CD4-positive, alpha-beta T cell treated with Interferon gamma for 1 hour (primary cell): ENCODE data around the gene TLCD1.
A peak's percentile ranks its signal among the peaks of the same experiment; 100 is the strongest.

ENCODE experiments used
- DNase-seq: peaks from one replicate; pipeline ENCODE4 v3.0.0-alpha.2; 2020

The TLCD1 gene

GRCh38 chr17:28726226-28726626, at the start of gene TLCD1:
Gene TLCD1 (minus strand): TSS chr17:28726233. CDS start chr17:28726097, 136 bp downstream.
- peak; percentile 59 for DNase-seq

GRCh38 chr17:28774206-28774605, 48.2 kb upstream of the TLCD1 start:
- DNase-seq: no peak

DNA sequence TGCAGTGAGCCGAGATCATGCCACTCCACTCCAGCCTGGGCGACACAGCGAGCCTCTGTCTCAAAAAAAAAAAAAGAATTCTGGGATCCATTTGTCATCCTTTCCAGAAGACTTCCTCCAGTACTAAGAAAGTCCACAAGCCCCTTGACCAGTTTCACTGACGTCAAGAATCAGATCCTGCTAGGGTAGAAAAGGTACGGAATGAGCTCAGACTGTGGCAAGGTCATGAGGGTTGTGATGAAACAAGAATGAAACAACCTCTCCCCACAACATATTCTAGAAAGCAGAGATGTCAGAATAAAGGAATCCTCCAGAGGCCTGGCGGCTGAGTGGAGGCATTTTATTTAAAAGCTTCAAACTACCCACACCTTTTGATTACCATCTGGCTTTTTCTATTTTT, 47.7 kb upstream of the TLCD1 start:
- no peak for DNase-seq

GRCh38 chr17:28765038-28765437, 39.0 kb upstream of the TLCD1 start:
- DNase-seq: no peak

DNA sequence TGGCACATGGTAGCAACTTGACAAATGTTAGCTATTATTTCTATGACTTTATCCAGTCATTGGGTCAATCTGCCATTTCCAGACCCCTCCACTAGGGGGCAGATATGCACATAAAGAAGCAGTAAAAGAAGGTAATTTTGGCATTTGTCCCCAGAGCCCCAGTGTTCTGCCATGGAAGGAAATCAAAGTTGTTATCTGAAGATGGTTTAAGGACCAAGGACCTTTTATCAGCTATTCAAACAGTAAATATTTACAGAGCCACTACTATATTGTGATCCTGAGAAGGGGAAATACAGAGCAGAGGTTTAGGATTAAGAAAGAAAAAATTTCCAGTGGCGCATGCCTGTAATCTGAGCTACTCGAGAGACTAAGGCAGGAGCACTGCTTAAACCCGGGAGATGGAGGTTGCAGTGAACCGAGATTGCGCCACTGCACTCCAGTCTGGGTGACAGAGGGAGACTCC, 37.8 kb upstream of the TLCD1 start:
- peak; percentile 67 for DNase-seq

- no peak for DNase-seq
Observed at GRCh38 chr17:28763137-28763799, 37.2 kb upstream of the TLCD1 start.

GRCh38 chr17:28760601-28761562, 34.8 kb upstream of the TLCD1 start:
- DNase-seq: peak; percentile 34

DNA sequence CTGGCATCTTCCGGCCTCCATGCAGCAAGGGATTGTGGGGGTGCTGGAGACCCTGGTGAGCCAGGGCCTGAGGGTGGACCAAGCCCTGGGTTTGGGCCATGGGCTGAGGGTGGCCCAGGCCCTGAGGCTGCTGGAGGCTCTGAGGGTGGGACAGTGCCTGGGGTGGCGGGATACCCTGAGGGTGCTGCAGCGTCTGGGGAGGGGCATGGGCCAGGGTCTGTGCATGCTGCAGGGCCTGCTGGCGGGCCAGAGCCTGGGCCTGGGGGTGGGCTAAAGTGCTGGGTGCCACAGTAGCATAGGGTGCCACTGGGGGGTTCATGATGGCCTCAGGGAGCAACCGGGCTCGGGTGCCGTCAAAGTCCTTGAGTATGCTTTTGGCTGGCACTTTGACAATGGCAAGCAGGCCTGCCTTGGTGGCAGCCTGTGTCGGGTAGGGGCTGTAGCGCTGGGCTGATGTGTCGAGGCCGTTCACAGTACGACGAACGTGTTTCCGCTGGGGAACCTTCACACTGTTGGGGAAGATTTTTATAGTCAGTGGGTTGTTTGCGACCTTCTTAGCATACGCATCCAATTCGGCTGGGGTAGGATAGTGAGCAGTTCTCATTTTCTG, 33.3 kb upstream of the TLCD1 start:
- no peak for DNase-seq

- DNase-seq: no peak
Observed at GRCh38 chr17:28758411-28759121, 32.5 kb upstream of the TLCD1 start.

- no peak for DNase-seq
Observed at GRCh38 chr17:28756049-28756804, 30.2 kb upstream of the TLCD1 start.

DNA sequence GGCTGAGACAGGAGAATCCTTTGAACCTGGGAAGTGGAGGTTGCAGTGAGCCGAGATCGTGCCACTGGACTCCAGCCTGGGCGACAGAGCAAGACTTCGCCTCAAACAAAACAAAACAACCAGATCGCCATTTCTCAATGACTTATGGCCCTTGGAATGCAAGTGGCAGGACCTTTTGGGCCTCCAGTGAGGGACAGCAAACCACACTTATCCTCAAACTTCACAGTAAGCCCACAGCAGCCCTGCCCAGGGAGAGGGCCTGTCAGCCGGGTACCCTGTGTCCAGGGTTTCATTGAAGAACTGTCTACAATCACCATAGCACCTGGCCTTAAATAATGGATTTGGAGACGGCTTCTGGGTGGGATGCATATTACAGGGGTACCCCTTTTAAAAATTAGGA, 29.5 kb upstream of the TLCD1 start:
- DNase-seq: no peak

GRCh38 chr17:28751600-28752366, 25.8 kb upstream of the TLCD1 start:
- no peak for DNase-seq

DNA sequence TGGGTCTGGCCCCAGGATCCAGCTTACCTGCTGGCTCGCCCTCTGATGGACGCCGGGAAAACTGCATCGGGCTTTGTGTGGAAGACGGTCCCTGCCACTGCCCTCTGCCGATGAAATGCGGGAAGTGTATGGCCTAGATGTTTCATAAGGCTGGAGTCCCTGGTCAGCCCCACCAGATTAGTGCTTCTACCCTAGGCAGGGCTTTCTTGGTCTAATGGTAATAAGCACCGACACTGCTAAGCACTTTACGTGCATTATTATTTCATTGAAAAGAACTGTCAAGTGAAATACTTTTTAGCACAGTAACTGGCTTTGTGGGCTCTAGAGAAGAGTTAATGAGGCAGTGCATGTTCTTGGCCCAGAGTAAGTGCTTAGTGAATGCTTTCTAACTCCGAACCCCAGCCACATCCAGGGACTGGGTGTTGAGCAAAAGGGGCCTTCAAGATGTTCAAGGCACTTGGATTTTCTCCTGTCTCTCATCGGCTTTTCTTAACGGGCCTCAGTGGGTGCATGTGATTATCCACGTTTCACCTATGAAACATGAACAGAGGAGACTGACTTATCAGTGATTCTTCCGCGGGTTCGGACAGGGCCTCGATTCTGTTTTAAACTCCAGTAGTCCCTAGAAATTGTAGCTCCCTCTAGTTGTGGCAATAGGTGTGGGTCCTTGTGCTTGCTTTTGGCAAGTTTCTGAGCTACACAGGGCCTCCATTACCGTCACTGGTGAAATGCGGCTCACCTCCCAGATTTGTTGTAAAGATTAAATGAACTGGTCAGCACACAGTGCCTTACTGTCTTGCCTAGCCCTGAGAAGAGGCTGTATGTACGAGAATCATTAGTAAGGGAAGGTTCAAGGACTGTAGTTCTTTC, 24.4 kb upstream of the TLCD1 start:
- DNase-seq: peak; percentile 88

DNA sequence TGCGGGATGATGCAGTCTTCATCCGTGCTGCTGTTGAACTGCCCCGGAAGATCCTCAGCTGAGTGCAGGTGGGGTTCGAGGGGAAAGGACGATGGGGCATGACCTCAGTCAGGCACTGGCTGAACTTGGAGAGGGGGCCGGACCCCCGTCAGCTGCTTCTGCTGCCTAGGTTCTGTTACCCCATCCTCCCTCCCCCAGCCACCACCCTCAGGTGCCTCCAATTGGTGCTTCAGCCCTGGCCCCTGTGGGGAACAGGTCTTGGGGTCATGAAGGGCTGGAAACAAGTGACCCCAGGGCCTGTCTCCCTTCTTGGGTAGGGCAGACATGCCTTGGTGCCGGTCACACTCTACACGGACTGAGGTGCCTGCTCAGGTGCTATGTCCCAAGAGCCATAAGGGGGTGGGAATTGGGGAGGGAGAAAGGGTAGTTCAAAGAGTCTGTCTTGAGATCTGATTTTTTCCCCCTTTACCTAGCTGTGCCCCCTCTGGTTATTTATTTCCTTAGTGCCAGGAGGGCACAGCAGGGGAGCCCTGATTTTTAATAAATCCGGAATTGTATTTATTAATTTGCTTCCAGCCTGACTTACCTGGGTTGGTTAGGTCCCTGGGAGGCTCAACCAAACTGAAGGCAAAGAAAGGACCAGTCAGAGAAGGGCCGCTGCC, 23.6 kb upstream of the TLCD1 start:
- DNase-seq: no peak

DNA sequence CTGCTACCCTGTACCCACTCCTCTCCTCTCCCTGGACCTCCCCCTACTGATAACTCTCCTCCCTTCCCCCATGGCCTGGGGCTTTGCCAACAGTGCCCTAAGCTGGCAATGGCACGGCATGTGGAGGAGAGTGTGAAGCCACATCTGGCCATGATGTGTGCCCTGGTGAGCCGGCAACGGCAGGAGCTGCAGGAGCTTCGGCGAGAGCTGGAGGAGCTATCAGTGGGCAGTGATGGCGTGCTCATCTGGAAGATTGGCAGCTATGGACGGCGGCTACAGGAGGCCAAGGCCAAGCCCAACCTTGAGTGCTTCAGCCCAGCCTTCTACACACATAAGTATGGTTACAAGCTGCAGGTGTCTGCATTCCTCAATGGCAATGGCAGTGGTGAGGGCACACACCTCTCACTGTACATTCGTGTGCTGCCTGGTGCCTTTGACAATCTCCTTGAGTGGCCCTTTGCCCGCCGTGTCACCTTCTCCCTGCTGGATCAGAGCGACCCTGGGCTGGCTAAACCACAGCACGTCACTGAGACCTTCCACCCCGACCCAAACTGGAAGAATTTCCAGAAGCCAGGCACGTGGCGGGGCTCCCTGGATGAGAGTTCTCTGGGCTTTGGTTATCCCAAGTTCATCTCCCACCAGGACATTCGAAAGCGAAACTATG, 23.0 kb upstream of the TLCD1 start:
- no peak for DNase-seq

GRCh38 chr17:28747801-28748750, 22.0 kb upstream of the TLCD1 start:
- no peak for DNase-seq

DNA sequence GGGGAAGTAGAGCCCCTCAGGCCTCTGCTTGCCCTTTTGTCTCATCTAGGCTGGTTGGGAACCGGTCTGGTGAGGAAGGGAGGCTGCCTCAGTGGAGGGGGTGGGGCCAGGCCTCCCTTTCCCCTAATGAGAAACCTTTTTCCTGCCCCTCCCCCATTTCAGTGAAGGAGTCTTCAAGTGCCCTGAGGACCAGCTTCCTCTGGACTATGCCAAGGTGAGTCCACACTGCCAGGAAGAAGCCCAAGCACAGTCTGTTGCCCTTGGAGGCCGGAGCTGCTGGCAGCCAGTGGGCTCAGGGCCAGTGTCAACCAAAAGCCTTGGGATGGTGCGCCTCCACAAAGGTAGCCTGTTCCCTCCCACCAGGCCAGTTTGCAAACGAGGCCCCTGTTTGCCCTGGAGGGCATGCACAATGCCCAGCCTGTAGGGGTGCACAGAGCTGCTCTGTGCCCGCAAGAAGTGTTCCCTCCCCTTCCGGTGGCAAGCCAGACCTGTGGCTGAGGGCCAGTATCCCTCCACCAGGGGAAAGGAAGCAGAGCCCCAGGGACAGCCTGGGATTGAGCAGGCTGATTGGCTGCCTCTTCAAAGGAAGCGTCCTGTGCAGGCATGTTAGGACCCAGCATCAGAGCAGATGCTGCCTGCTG, 21.1 kb upstream of the TLCD1 start:
- no peak for DNase-seq
